ENCODE measurements around the gene ATF4.

The ATF4 gene

GRCh38 chr22:39556970-39557841, 36.8 kb downstream of the ATF4 start:
- peak in 1 of 2 donors; percentile 14 for DNase-seq (ENCODE audit: low read depth in 2 of 2)

GRCh38 chr22:39558254-39558727, 37.9 kb downstream of the ATF4 start:
- no peak for DNase-seq (ENCODE audit: low read depth in 2 of 2)

DNA sequence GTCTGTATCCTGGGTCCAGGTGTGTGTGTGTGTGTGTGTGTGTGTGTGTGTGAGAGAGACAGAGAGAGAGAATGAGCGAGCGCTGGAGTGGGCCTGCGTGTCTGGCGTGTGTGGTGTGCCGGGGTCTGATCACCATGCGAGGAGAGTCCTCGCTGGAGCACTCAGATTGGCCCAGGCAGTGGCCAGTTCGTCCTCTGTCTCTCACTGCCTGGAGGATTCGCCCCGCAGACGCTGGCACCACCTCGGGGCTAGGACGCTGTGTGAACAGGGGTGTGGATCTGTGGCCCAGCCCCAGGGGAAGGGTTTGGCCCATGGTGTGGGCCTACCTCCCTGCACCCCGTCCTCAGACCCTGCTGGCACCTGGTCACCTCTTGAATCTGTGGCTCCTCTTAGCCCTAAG, 38.6 kb downstream of the ATF4 start:
- no peak for DNase-seq (ENCODE audit: low read depth in 2 of 2)

DNA sequence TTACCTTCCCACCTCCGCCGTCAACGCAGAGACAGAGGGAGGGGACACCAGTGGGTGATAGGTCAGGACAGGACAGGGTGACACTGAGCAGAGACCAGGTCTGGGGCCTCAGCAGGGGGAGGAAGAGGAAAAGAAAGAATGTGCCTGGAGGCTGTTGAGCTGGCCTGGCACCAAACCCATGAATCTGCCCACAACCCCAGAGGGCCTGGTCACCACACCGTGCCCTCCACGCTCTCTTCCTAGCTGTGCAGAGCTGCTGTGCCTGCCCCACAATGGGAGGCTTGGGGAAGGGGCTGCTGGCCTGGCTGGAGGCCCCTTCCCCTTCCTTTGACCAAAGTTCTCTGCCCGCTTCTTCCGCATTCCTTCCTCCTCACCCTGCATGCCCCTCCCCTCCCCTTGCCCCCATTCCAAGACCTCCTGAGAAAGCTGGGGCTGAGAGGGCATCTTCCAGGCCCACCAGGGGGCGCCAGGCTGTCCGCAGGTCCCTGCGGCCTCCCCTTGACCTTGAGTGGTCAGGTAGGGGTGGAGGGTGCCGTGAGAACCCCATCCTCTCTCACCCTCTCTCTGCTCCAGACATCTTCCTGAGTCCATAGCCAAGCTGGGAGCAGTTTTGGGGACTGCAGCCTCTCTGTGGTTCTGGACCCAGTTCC, 39.2 kb downstream of the ATF4 start:
- DNase-seq (ENCODE audit: low read depth in 2 of 2), result no peak

GRCh38 chr22:39560127-39560526, 39.8 kb downstream of the ATF4 start:
- no peak for DNase-seq (ENCODE audit: low read depth in 2 of 2)

DNA sequence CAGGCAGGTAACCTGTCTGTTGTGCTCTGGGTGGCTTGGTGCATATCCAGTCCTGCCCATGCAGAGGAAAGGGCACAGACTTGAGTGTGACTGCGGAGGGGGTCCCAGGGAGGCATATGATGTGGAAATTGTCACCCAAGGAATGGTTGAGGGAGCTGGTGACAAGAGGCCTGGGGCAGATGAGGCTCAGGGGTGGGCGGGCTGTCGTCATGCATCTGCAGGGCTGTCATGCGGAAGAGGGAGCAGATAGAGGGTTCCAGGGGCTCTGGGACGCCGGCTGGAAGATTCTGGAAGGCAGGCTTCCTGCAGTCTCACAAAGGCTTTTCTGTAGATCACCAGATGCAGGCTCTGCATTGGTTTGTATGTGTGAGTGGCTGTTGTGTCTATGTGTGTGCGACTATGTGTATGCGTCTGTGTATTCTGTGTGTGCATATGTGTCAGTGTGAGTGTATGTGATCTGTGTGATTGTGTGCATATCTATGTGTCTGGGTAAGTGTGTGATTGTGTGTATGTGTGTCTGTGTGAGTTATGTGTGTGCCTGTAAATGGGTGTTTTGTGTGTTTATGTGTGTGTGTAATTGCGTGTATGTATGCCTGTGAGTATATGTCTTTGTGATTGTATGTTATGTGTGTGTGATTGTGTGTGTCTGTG, 42.6 kb downstream of the ATF4 start:
- DNase-seq (ENCODE audit: low read depth in 2 of 2), result no peak

- DNase-seq (ENCODE audit: low read depth in 2 of 2), result no peak
Measured at GRCh38 chr22:39563571-39564428, 43.4 kb downstream of the ATF4 start.

GRCh38 chr22:39565414-39565944, 45.1 kb downstream of the ATF4 start:
- no peak for DNase-seq (ENCODE audit: low read depth in 2 of 2)

DNA sequence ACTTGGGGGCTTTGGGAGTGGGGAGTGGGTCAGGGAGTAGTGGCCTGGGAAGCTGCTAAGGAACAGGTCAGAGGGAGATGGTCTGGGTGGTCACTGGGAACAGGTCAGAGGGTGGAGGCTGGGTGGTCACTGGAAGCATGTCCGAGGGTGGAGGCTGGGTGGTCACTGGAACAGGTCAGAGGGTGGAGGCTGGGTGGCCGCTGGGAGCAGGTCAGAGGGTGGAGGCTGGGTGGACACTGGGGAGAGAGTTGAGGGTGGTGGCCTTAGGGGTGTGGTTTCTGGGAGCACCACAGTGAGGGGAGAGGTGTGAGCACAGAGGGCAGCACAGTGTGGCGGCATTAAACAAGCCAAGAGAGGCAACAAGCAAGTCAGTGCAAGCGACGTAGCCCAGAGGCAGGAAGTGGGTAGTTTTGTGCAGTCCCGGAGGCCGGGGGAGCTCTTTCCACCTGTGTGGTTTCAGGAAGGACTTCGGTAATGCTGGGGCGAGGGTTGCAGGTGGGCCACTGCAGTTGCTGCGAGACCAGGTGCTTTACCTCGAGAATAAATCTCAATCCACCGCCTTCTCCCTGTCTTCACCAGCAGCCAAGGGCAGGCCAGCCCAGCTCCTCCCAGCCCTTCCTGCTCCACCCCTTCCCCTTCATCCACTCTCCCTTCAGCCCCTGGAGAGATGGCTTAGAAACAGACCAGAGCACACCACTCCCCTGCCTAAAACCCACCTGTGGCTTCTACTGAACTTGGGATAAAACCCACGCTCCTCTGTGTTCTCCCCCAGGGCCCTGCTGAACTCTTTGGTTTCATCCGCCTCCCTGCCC, 47.0 kb downstream of the ATF4 start:
- DNase-seq (ENCODE audit: low read depth in 2 of 2), result peak in 1 of 2 donors; percentile 22

- DNase-seq (ENCODE audit: low read depth in 2 of 2), result no peak
Measured at GRCh38 chr22:39568278-39568981, 48.1 kb downstream of the ATF4 start.

DNA sequence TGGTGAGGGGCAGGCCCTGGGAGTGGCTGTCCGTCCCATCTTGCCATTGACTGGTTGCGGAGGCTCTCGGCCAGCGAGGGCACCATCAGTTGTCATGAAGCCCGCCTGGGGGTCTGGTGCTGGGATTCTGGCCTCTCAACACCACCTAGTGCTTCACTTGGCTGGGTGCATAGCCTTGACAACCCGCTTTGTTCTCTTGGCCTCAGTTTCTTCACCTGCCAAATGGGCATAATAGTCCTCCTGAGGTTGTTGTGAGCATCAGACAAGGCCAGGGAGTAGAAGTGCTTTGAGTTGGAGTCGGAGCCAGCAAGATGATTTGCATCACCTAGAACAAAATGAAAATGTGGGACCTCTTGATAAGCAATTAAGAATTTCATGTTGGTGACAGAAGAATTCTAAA, 48.7 kb downstream of the ATF4 start:
- DNase-seq (ENCODE audit: low read depth in 2 of 2), result no peak

- DNase-seq (ENCODE audit: low read depth in 2 of 2), result no peak
Measured at GRCh38 chr22:39570226-39570625, 49.9 kb downstream of the ATF4 start.

DNA sequence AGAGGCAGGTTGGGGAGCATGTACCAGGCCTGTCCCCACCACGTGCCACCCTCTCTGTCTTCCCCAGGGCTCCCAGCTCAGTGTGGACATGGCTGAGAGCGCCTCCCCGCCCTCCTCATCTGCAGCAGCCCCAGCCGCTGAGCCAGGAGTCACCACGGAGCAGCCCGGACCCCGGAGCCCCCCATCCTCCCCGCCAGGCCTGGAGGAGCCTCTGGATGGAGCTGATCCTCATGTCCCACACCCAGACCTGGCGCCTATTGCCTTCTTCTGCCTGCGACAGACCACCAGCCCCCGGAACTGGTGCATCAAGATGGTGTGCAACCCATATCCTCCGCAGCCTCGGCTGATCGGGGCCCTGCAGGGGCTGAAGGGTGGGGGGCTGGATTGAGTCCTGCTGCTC, 50.3 kb downstream of the ATF4 start, which contains the start of gene CACNA1I:
TSS of gene CACNA1I (plus strand) at position 89 of the 400 bp plus-strand sequence. CDS start at position 89, 0 bp downstream.
- DNase-seq (ENCODE audit: low read depth in 2 of 2), result no peak

GRCh38 chr22:39571538-39571937, 51.2 kb downstream of the ATF4 start:
- no peak for DNase-seq (ENCODE audit: low read depth in 2 of 2)

Data from stimulated activated CD4-positive, alpha-beta T cell treated with anti-CD3 and anti-CD28 coated beads, Interleukin-1b, Interleukin-23, amount 100 ng/mL, for 1 hour (primary cell).